HL-60/S4 treated with retinoic acid at 250 ng/mL for 4 days and 3 days (cell line): ENCODE measurements around the gene PKP4.
"Not testable (repeated sequence)": the region's sequence is repeated elsewhere in the genome, so short reads cannot be mapped to it uniquely, and the experiment has no call there.

Experiments
- in situ Hi-C: fragments of 300-500 bp; cut with MboI; formaldehyde crosslinking; loops from 2 replicates; pipeline ENCODE4 v1.7.0; 2022; ENCODE audit warnings: low sequenced_read_pairs

PKP4 gene, protein sequence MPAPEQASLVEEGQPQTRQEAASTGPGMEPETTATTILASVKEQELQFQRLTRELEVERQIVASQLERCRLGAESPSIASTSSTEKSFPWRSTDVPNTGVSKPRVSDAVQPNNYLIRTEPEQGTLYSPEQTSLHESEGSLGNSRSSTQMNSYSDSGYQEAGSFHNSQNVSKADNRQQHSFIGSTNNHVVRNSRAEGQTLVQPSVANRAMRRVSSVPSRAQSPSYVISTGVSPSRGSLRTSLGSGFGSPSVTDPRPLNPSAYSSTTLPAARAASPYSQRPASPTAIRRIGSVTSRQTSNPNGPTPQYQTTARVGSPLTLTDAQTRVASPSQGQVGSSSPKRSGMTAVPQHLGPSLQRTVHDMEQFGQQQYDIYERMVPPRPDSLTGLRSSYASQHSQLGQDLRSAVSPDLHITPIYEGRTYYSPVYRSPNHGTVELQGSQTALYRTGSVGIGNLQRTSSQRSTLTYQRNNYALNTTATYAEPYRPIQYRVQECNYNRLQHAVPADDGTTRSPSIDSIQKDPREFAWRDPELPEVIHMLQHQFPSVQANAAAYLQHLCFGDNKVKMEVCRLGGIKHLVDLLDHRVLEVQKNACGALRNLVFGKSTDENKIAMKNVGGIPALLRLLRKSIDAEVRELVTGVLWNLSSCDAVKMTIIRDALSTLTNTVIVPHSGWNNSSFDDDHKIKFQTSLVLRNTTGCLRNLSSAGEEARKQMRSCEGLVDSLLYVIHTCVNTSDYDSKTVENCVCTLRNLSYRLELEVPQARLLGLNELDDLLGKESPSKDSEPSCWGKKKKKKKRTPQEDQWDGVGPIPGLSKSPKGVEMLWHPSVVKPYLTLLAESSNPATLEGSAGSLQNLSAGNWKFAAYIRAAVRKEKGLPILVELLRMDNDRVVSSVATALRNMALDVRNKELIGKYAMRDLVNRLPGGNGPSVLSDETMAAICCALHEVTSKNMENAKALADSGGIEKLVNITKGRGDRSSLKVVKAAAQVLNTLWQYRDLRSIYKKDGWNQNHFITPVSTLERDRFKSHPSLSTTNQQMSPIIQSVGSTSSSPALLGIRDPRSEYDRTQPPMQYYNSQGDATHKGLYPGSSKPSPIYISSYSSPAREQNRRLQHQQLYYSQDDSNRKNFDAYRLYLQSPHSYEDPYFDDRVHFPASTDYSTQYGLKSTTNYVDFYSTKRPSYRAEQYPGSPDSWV

DNA sequence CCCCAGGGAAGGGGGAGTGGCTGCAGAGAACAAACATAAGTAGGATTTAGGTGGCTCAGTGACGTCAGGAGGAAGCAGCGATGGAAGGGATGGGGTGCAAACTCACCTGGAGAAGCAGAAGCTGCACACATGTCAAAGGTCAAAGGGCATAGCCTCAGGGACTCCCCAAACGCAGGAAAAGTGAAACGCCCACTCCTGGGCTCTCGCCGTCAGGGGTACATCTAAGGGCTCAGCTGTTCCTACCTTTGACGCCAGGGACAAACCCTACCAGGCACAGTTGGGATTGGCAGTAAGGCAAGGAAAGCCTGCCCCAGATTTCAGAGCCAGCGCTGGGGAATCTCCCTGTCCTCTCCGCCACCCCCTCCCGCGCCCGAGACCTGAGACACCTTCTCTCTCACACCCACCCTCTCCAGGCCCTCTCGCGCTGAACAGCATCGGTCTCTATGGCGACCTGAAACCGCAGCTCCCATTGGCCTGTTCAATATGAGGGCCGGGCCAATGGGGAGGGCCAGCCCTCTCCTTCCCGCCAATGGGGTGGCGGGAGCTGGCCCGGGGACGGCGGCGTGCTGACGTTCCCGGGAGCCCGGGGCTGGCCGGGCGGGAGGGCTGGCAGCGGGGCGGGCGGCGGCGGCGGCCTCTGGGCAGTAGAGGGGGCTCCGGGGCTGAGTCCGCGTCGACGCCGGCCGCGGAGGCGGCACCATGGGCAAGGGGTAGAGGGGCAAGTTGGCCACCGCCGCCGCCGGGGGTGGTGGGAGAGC, at the start of gene PKP4, which contains the start of gene CCDC148:
PKP4 (plus strand) TSS at position 644 of the 758 bp plus-strand sequence. CDS start 76,233 bp downstream, outside the sequence.
CCDC148 (minus strand) TSS at position 445 of the 758 bp plus-strand sequence; CDS start at position 131, 314 bp downstream.
- in situ Hi-C loops = no loop called here

DNA sequence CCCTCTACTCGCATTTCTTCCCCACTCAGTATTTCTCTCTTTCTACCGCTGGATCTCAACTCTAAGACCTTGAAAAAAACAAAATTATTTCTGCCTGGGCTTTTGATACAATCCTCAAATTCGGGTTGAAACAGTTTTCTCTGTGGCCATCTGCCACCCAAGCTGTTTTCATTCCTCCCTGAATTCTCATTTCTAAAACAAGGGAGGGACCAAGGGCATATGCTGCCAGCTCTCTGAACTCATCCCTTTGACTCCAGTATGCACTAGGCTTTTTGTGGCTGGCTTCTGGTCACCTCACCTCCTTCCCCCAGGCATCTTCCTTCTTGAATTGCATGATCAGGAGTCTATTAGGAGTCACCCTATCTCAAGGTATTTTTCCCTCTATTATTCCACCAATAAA, 49.7 kb upstream of the PKP4 start:
- in situ Hi-C loops = no loop called here

DNA sequence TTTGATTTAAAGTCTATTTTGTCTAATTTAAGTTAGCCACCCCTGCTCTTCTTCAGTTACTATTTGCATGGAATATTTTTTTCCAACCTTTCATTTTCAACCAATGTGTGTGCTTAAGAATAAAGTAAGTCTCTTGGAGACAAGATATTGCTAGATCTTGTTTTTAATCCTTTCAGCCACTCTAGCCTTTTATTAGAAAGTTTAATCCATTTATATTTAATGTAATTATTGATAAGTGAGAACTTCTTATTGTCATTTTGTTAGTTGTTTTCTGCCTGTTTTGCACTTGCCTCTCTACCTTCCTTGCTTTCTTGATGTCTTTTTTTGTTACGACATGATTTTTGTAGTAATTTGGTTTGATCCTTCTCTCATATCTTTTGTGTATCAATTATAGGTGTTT, 46.6 kb upstream of the PKP4 start:
- in situ Hi-C loops = no loop called here

DNA sequence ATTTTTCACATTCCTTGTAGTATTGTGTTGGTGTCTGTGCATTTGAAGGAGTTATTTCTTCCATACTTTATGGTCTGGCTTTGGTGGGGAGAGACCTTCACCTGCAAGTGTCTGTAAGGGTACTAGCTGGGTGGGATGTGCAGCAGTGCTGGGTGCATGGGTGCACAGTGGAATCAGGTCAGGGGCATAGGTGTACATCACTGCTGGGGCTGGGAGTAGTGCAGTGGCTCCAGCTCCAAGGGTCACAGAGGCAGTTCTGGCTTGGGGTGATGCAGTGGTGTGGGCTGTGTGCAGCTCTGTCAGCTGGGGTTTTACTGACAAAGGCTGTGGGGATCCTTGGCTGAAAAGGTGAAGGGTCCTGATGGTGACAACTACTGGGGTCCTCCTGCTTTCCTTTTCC, 45.0 kb upstream of the PKP4 start:
- in situ Hi-C loops = no loop called here

DNA sequence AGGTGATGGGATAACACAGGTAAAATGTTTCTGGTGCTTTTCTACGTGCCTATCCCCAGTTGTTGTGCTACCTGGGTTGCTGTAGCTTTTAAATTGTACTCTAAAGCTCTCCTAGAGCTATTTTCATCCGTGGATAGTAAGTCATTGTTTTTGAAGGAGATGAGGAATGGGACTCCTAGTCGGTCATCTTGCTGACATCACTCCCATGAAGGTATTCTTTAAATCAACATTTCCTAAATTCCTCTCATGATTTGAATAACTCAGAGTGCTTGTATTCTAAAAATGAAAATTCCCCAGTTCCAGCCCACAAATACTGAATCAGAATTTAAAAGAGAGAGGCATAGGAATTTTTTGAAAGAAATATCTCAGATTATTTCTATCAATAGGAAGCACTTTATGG, 44.5 kb upstream of the PKP4 start:
- in situ Hi-C loops = no loop called here

DNA sequence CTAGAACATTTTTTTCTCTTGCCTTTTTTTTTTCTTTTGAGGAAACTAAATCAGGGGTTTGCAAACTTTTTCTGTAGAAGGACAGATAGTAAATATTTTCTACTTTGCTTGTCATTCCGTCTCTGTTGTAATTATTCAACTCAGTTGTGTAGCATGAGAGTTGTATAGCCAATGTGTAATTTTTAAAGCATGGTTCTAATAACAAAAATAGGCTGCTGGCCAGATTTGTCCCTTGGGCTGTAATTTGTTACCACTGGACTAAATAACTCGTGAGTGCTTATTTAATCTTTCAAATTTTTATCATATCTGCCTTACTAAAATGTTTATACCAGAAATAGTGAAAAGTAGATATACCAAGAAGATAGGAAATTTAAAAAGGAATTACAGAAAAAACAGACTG, 43.2 kb upstream of the PKP4 start:
- in situ Hi-C loops = no loop called here

DNA sequence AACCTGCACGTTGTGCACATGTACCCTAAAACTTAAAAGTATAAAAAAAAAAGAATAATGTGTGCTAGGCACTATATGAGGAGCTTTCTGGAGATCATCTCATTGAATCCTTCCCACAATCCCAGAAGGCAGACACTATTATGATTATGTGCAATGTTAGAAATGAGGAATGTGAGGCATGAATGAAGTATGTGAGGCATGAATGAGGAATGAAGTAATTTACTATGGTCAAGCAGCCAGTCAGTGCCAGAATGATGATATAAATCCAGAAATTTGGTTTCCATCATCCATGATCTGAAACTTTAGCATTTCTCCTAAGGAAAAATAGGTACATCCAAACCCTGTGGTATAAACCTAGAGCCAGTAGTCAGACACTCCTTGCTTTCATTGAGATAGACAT, 42.2 kb upstream of the PKP4 start:
- in situ Hi-C loops = no loop called here

DNA sequence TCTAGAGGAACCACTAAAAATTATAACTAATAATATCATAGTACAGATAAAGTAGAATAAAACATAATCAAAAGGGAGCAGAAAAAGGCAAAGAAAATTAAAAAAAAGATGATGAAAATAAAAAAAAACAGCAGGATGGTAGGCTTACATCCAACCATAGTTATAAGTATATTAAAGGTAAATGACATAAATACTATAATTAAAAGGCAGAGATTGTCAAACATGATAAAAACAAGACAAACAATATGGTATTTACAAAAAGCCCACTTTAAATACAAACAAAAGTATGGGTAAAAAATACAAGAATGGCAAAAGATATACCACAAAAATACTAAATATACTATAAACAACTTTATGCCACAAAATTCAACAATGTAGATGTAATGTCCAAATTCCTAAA, 24.6 kb upstream of the PKP4 start:
- in situ Hi-C loops = no loop called here

DNA sequence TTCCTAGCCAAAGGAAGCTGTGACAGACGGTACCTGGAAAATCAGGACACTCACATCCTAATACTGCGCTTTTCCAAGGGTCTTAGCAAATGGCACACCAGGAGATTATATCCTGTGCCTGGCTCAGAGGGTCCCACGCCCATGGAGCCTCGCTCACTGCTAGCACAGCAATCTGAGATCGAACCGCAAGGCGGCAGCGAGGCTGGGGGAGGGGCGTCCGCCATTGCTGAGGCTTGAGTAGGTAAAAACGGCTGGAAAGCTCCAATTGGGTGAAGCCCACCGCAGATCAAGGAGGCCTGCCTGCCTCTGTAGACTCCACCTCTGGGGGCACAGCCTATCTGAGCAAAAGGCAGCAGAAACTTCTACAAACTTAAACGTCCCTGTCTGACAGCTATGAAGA, 23.0 kb upstream of the PKP4 start:
- in situ Hi-C loops = not testable (repeated sequence)

DNA sequence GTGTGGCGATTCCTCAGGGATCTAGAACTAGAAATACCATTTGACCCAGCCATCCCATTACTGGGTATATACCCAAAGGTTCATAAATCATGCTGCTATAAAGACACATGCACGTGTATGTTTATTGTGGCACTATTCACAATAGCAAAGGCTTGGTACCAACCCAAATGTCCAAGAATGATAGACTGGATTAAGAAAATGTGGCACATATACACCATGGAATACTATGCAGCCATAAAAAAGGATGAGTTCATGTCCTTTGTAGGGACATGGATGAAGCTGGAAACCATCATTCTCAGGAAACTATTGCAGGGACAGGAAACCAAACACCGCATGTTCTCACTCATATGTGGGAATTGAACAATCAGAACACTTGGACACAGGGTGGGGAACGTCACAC, 17.7 kb upstream of the PKP4 start:
- in situ Hi-C loops = not testable (repeated sequence)

DNA sequence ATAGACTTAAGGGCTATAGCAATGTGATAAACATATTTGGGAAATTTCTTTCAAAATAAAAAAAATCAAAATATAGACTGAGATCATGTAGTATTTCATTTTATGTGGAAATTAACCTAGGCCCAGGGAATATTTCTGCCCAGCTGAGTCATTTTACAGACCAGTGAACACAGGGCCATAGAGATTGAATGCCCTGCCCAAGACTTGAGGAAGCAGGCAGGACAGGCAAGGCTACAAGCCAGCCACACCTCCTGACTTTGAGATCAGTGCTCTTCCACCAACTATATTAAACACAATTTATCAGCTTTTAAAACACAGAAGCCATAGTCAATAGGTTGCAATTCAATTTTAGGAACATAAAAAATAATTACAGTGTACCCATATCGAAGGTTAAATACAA, 13.1 kb upstream of the PKP4 start:
- in situ Hi-C loops = no loop called here

DNA sequence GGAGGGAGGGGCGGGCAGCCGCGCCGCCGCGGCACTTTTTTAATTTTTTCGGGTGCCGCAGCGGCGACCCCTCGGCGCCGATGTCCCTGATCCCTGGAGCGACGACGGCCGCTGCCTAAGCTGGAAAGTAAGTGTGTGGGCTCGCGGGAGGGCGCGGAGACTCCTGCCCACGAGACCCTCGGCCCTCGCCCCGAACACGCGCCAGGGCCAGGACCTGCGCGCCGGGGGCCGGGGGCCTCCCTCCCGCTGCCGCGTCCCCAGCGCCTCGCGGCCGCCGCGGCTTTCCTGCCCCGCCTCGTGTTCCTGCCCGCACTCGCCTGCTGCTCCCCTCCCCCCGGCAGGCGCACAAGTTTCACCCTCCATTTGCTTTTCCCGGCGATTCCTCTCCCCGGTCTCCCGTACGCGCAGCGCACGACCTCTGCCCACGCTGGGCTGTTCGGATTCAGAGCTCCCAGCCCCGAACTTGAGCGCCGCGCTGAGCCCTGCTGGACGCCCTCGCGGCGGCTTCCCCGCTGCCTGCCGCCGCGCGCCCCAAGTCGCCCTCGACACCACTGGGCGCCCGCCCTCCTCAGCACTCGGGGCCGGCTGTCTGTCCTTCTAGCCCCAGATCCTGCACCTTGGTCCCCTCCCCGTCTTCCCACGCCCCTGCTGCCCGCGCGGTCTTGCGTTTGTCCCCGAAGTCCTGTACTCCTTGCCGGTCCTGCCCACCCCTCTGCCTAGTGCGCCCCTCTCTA, 507 bp downstream of the PKP4 start:
- in situ Hi-C loops = no loop called here

DNA sequence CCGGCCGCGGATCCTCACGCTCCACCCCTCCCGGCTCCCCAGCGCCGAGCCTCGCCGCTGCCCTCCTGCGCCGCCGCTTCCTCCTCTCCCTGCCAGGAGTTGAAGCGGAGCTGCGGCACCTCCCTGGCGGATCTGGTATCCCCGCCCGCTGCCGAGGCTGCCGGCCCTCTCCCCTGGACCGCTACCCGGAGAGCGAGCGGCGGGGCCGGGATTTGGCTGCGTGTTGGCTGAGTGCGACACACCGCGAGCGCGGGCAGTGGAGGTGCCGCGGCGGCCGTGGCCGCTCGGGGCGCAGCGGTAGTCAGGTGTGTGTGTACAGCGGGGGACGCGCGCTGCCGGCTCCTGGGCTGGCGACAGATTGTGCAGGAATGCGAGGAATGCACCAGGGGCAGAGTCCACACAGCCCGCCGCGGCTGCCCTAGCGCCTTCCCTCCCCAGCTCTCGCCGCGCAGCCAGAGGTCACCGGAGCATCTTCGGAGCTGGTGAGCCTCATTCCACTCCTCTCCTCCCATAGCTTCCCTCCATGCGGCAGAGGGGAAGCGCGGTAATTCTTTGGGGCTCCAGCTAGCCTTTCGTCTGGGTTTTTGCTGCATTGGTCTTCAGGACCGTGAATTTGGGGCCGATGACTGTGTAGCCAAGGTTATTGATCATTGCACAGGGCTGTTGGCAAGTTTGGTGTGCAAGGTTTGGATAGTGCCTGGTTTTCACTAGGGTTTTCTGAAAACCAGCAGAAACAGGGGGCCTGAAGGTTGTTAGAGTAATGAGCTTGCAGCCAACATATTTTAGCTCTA, 1.3 kb downstream of the PKP4 start:
- in situ Hi-C loops = no loop called here

DNA sequence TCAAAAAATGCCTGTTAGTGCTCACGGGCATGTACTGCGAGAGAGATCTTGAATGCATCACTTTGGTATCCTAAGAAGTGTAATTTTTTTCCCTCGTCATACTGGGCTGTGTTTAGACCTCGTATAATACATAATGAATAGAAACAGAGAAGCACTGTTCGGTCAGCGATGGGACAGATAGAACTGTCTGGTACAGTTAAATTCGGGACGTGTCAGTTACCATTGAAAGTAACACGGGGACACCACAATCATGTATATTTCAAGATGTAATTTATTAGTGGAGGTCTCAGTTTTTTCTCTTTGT, 1.8 kb downstream of the PKP4 start:
- in situ Hi-C loops = no loop called here

DNA sequence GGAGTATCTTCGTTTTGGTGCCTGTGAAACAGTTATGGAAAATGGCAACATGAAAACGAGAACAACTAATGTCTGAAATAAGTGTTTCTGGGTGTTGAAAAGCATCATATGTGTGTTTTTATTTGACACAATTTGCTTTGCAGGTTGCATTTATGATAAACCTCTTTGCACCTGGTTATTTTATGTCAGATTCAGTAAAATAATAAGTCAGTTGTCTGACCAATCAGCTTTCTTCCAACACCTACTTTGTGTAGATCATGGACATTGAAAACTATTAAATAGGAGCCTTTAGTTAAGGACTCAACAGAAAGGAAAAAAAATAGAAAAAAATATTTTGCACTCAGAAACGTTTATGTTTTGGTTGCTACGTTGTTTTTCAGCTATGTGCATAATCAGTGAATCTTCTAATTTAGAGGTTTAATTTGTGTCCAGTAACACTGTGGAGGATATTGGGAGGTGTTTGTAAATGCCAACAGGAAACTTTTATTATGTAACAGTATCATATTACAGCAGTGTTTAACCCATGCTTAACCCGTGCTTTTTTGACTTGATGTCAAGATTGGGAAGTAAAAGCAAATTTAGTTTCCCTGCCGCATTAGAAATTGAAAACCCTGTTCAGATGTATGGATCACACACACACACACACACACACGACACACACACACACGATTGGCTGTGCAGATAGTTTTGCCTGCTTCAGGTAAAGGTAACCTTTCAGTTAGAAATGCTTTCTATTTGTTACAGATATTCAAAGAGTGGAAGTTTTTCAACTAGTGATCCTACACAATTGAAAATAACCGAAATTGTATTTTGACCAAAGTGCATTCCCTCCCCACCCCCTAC, 2.6 kb downstream of the PKP4 start:
- in situ Hi-C loops = no loop called here

DNA sequence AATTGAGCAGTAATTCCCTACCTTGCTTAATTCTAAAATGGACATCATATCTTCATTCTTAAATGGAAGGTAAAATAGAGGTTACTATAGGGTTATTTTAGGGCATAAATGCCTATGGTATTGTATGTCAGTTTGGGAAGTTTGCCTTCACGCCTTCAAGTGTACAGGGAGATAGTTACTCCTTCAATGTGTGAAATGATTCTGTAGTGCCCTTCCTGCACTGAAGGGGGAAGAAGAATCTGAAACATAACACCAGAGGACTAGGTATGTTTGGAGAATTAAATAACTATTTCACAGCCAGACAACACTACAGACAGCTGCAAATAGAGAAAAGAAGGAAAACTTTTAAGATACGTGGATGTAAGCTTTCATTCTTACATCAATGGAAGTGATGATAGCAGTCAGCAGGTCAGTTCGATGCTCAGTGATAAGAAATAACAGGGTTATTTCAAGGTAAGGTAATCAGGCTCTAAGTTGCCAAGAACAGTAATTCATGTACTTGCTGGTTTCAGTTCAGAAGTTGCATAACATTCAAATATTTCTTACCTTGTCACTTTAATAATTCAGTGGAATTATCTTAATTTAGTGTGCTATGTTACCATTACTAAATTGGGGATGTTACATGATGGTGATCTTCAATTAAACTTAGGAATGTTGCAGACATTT, 4.0 kb downstream of the PKP4 start:
- in situ Hi-C loops = no loop called here

DNA sequence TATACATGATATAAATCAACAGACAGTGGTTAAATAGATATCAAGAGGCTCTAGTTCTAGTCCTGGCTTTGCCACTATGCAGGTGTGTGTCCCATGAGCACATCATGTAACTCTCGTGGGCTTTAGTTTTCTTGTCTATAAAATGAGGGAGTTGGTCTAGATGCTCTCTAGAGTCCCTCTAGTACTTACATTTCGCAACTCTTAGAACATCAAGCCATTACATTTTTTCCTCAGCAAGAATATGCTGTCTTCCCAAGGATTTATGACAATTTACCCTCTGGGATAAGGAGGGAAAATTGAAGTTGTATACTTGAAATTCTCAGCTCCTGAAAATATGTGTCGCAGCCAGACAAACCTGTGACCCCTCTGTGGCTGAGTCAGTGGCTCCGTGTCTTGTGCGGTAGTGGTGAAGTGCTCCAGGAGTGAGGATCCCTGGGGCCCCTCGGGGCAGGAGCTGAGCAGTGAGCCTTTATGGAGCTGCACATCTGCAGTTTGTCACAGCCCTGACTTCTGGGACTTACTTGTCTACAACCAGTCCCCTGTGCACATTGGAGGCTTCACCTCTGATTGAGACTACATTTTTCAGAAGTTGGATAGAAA, 6.8 kb downstream of the PKP4 start:
- in situ Hi-C loops = no loop called here
